ENCODE measurements around the gene CD28.

- no peak for TF ChIP-seq CTCF (IDR thresholded peaks at IDR 0.05; ENCODE audit: borderline replicate concordance, extremely low read depth, low read length, poor library complexity, severe bottlenecking)
- TF ChIP-seq EZH2 (IDR thresholded peaks at IDR 0.05; ENCODE audit: borderline replicate concordance, low read depth, low read length, severe bottlenecking): no peak
Observed at GRCh38 chr2:203691149-203691548, 15.3 kb upstream of the CD28 start.

Measured in DND-41 (cell line).